ENCODE measurements around the gene C4B.
A peak's percentile ranks its signal among the peaks of the same experiment; 100 is the strongest.

DNA sequence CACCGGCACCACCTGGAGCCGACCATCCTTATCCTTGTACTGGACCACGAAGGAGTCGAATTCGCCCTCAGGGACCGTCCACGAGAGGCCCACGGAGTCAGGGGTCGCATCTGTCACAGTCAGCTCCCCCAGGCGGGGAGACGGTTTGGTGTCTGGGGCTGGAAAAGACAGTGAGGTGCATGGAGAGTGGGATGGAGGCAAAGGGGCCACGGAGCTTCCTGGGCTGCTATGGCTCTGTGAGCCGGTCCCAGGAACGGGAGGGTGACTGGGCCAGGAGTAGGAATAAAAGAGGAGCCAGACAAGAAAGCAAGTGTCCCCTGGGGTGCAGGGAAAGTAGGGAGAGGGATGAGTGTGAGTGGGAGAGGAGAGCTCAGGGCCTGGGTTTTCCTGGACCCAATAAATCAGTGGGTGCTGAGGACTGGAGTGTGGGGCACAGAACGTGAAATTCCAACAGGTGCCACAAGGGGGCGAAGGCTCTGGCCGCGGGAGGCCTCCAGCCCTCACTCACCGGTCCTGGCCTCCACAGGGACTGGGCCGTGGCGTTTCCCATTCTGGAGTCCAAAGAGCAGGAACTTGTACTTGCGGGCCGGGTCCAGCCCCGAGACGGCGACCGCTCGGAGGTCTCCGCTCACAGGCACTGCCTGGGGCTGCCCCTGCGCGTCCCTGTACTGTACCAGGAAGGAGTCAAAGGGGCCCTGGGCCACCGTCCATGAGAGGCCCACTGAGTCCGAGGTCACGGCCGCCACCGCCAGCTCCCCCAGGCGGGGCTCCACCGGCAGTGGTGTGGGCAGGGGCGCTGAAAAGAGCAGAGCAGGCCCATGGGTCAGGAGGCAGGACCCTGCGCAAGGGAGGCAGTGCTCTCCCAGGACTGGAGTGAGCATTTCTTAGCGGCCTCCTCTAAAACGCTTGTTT lies 33.5 kb downstream of the C4B start:
- TF ChIP-seq SIN3A (IDR thresholded peaks at IDR 0.05; ENCODE audit: borderline replicate concordance in 2 of 2, control insufficient read depth in 1 of 2, low read depth in 2 of 2, low read length in 2 of 2) (no peak), HBP1 (CRISPR knock-in tag; IDR thresholded peaks at IDR 0.05) (0 out of 2 replicates have a peak, but pooled peaks have one; percentile 32), ATF1 (CRISPR knock-in tag; IDR thresholded peaks at IDR 0.05) (no peak), ATF1 (tag; IDR thresholded peaks at IDR 0.05) (peak; percentile 43), PHF8 (IDR thresholded peaks at IDR 0.05; ENCODE audit: borderline replicate concordance, low read length) (peak; percentile 12; the same call in 1 of the 2 replicates), TBL1XR1 (IDR thresholded peaks at IDR 0.05; ENCODE audit: low read length in 2 of 2) (no peak), ARNT (IDR thresholded peaks at IDR 0.05) (no peak), MTA2 (IDR thresholded peaks at IDR 0.05; ENCODE audit: low read depth) (no peak), MEF2D (tag; conservative IDR thresholded peaks at IDR 0.05; ENCODE audit: low read depth) (no peak), MTA3 (IDR thresholded peaks at IDR 0.05; ENCODE audit: borderline replicate concordance) (peak; percentile 47; the same call in 1 of the 2 replicates)
- TF ChIP-seq, protein P1, sequence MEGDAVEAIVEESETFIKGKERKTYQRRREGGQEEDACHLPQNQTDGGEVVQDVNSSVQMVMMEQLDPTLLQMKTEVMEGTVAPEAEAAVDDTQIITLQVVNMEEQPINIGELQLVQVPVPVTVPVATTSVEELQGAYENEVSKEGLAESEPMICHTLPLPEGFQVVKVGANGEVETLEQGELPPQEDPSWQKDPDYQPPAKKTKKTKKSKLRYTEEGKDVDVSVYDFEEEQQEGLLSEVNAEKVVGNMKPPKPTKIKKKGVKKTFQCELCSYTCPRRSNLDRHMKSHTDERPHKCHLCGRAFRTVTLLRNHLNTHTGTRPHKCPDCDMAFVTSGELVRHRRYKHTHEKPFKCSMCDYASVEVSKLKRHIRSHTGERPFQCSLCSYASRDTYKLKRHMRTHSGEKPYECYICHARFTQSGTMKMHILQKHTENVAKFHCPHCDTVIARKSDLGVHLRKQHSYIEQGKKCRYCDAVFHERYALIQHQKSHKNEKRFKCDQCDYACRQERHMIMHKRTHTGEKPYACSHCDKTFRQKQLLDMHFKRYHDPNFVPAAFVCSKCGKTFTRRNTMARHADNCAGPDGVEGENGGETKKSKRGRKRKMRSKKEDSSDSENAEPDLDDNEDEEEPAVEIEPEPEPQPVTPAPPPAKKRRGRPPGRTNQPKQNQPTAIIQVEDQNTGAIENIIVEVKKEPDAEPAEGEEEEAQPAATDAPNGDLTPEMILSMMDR (IDR thresholded peaks at IDR 0.05 in 2 of 3, conservative IDR thresholded peaks at IDR 0.05 in 1 of 3; ENCODE audit: insufficient read depth in 2 of 3, low read depth in 1 of 3, low read length in 3 of 3) = peak; percentile 91 to 97 (median 91)

Measured in K562 (cell line).